Neural cell (in vitro differentiated cells): ENCODE measurements around the gene UBE2H. TPM values are rescaled to one million over a fixed set of nuclear protein-coding genes. Genes with fewer than 3 reads are reported as not detected.

Source experiments
- H2AFZ ChIP-seq: fragments of 200-600, 300-800 bp; sonication (generic), shearing (Covaris generic); 2 replicates; pipeline ENCODE4 v1.6.0; 2014; ENCODE audit warnings: low read depth, mild to moderate bottlenecking, antibody characterized with exemption, low read length, moderate library complexity
- H3F3A ChIP-seq: fragments of 200-600 bp; shearing (Covaris generic); 2 replicates; pipeline ENCODE4 v1.6.1; 2016; ENCODE audit warnings: mild to moderate bottlenecking, moderate library complexity, mixed read lengths, antibody characterized with exemption, low read length; ENCODE audit not compliant: insufficient read depth, poor library complexity, severe bottlenecking
- H3K27ac ChIP-seq: fragments of 200-600, 300-800 bp; sonication (generic), shearing (Covaris generic); 2 replicates; pipeline ENCODE4 v1.5.1; 2014; ENCODE audit warnings: mild to moderate bottlenecking, low read length, moderate library complexity
- H3K27me3 ChIP-seq: fragments of 300-800, 200-600 bp; sonication (generic), shearing (Covaris generic); 2 replicates; pipeline ENCODE4 v1.6.0; 2014; ENCODE audit warnings: mild to moderate bottlenecking, low read depth, low read length, moderate library complexity; ENCODE audit not compliant: insufficient read depth
- H3K36me3 ChIP-seq: fragments of 300-800, 200-600 bp; sonication (generic), shearing (Covaris generic); 2 replicates; pipeline ENCODE4 v1.5.1; 2014; ENCODE audit warnings: mild to moderate bottlenecking, antibody characterized with exemption, low read length, moderate library complexity; ENCODE audit not compliant: insufficient read depth
- H3K4me2 ChIP-seq: fragments of 300-800, 200-600 bp; sonication (generic), shearing (Covaris generic); 2 replicates; pipeline ENCODE4 v1.6.0; 2014; ENCODE audit warnings: mild to moderate bottlenecking, low read length
- H3K4me3 ChIP-seq: fragments of 300-800, 200-600 bp; sonication (generic), shearing (Covaris generic); 2 replicates; pipeline ENCODE4 v1.5.1; 2014; ENCODE audit warnings: mild to moderate bottlenecking, low read length, moderate library complexity
- H3K79me2 ChIP-seq: fragments of 200-600 bp; shearing (Covaris generic); replicated peaks from 2 replicates; pipeline ENCODE4 v1.6.0; 2014; ENCODE audit warnings: mild to moderate bottlenecking, low read length, moderate library complexity; ENCODE audit not compliant: insufficient read depth
- H3K9ac ChIP-seq: fragments of 300-800, 200-600 bp; sonication (generic), shearing (Covaris generic); 2 replicates; pipeline ENCODE4 v1.6.1; 2016; ENCODE audit warnings: mild to moderate bottlenecking, low read length, mixed read lengths
- H3K9me2 ChIP-seq: fragments of 200-600 bp; shearing (Covaris generic); 2 replicates; pipeline ENCODE4 v1.6.1; 2016; ENCODE audit warnings: mild to moderate bottlenecking, low read length, mixed read lengths; ENCODE audit not compliant: insufficient read depth
- H3K9me3 ChIP-seq: fragments of 200-600, 300-800 bp; sonication (generic), shearing (Covaris generic); 2 replicates; pipeline ENCODE4 v1.6.1; 2016; ENCODE audit warnings: mild to moderate bottlenecking, mixed run types, low read length, moderate library complexity, mixed read lengths
- H4K20me1 ChIP-seq: fragments of 200-600 bp; shearing (Covaris generic); 2 replicates; pipeline ENCODE4 v1.6.1; 2016; ENCODE audit warnings: mild to moderate bottlenecking, mixed run types; ENCODE audit not compliant: insufficient read depth
- EP300 ChIP-seq: fragments of 450-650 bp; conservative IDR thresholded peaks from 2 replicates; pipeline ENCODE4 v1.6.1; 2014; ENCODE audit warnings: antibody characterized with exemption, mild to moderate bottlenecking, moderate library complexity; ENCODE audit not compliant: poor library complexity, severe bottlenecking
- EZH2 ChIP-seq: fragments of 200-600, 300-800 bp; shearing (Covaris generic), sonication (generic); IDR thresholded peaks from 2 replicates; pipeline ENCODE4 v1.6.1; 2014; ENCODE audit warnings: antibody characterized with exemption, low read length, borderline replicate concordance, mild to moderate bottlenecking; ENCODE audit not compliant: insufficient read depth, poor library complexity, severe bottlenecking
- MXI1 ChIP-seq: fragments of 450-650 bp; conservative IDR thresholded peaks from 2 replicates; pipeline ENCODE4 v1.6.1; 2014; ENCODE audit warnings: antibody characterized with exemption, mild to moderate bottlenecking; ENCODE audit not compliant: poor library complexity, severe bottlenecking
- POLR2AphosphoS5 ChIP-seq: IDR thresholded peaks from 2 replicates; pipeline ENCODE4 v1.6.1; 2012
- RAD21 ChIP-seq: fragments of 450-650 bp; conservative IDR thresholded peaks from 2 replicates; pipeline ENCODE4 v1.6.1; 2014; ENCODE audit warnings: antibody characterized with exemption, mild to moderate bottlenecking, moderate library complexity
- REST ChIP-seq: IDR thresholded peaks from 2 replicates; pipeline ENCODE4 v1.6.1; 2012; ENCODE audit warnings: borderline replicate concordance
- SMC3 ChIP-seq: fragments of 450-650 bp; conservative IDR thresholded peaks from 2 replicates; pipeline ENCODE4 v1.6.1; 2014; ENCODE audit warnings: antibody characterized with exemption, mild to moderate bottlenecking, moderate library complexity; ENCODE audit not compliant: poor library complexity
- TAF1 ChIP-seq: IDR thresholded peaks from 2 replicates; pipeline ENCODE4 v1.6.1; 2012; ENCODE audit warnings: low read depth
- polyA plus RNA-seq: library from polyadenylated mRNA; depleted of rRNA; stranded (reverse); fragments of >200 nt; gene quantifications from 2 replicates; pipeline ENCODE4 v1.2.3, GENCODE V29; 2014
- TF ChIP-seq, protein P1 (sequence below): fragments of 450-650 bp; IDR thresholded peaks from 2 replicates; pipeline ENCODE4 v1.5.1; 2014; ENCODE audit warnings: antibody characterized with exemption, mild to moderate bottlenecking, moderate library complexity; ENCODE audit not compliant: poor library complexity, severe bottlenecking

Gene UBE2H
- polyA plus RNA-seq, 1 donor from 2014 or later = 96.1 TPM

GRCh38 chr7:129919492-129919891 lies 33.3 kb downstream of the UBE2H start:
- peaks cover 8% of the 10 kb centered on the region for H4K20me1 ChIP-seq
- no peaks in the 10 kb centered on the region for H3K27me3 ChIP-seq
- no peaks in the 10 kb centered on the region for H3K9me2 ChIP-seq
- H2AFZ ChIP-seq = no peak overlapping the region
- H3K4me2 ChIP-seq = no peak overlapping the region
- H3K36me3 ChIP-seq = no peaks in the 10 kb centered on the region
- no peak overlapping the region for H3K27ac ChIP-seq
- peaks cover 71% of the 10 kb centered on the region for H3K79me2 ChIP-seq
- no peaks in the 10 kb centered on the region for H3F3A ChIP-seq
- H3K9me3 ChIP-seq = no peaks in the 10 kb centered on the region
- no peak overlapping the region for H3K4me3 ChIP-seq
- TF ChIP-seq EP300 (no peak), EZH2 (no peak), TAF1 (no peak), REST (no peak), MXI1 (no peak), SMC3 (no peak), RAD21 (no peak), POLR2AphosphoS5 (no peak)
- TF ChIP-seq, protein P1, sequence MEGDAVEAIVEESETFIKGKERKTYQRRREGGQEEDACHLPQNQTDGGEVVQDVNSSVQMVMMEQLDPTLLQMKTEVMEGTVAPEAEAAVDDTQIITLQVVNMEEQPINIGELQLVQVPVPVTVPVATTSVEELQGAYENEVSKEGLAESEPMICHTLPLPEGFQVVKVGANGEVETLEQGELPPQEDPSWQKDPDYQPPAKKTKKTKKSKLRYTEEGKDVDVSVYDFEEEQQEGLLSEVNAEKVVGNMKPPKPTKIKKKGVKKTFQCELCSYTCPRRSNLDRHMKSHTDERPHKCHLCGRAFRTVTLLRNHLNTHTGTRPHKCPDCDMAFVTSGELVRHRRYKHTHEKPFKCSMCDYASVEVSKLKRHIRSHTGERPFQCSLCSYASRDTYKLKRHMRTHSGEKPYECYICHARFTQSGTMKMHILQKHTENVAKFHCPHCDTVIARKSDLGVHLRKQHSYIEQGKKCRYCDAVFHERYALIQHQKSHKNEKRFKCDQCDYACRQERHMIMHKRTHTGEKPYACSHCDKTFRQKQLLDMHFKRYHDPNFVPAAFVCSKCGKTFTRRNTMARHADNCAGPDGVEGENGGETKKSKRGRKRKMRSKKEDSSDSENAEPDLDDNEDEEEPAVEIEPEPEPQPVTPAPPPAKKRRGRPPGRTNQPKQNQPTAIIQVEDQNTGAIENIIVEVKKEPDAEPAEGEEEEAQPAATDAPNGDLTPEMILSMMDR = no peak
- H3K9ac ChIP-seq = no peak overlapping the region

DNA sequence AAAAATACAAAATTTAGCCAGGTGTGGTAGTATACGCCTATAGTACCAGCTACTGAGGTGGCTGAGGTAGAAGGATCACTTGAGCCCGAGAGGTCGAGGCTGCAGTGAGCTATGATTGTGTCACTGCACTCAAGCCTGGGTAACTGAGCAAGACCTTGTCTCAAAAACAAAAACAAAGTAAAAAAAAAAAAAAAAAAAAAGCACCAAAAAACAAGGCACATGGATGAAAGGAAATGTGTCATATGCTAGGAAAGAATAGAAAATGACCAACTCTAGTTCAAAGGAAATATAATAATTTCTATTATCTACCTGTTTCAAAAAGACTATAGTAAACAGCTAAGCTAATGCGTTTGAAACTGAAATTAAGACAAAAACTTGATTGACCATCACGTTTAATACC lies 33.8 kb downstream of the UBE2H start:
- Histone ChIP-seq H3K4me3 (no peak overlapping the region), H3K79me2 (peaks cover 70% of the 10 kb centered on the region), H4K20me1 (peaks cover 8% of the 10 kb centered on the region)

More for the DNA sequence above, 33.8 kb downstream of the UBE2H start:
- no peaks in the 10 kb centered on the region for H3F3A ChIP-seq
- no peaks in the 10 kb centered on the region for H3K36me3 ChIP-seq
- no peak overlapping the region for H3K27ac ChIP-seq
- H2AFZ ChIP-seq = no peak overlapping the region
- no peak overlapping the region for H3K9ac ChIP-seq
- H3K9me3 ChIP-seq = no peaks in the 10 kb centered on the region
- H3K27me3 ChIP-seq = no peaks in the 10 kb centered on the region
- TF ChIP-seq SMC3 (no peak), REST (no peak), POLR2AphosphoS5 (no peak), EZH2 (no peak), MXI1 (no peak), TAF1 (no peak), RAD21 (no peak), EP300 (no peak)
- TF ChIP-seq, protein P1 = no peak
- H3K4me2 ChIP-seq = no peak overlapping the region
- H3K9me2 ChIP-seq = no peaks in the 10 kb centered on the region
